IMR-90 (cell line): Measurements from ENCODE around the gene PTPRK. TPM values are rescaled to one million over a fixed set of nuclear protein-coding genes. Genes with fewer than 3 reads are reported as not detected.

ENCODE experiments used
- ATAC-seq: fragments of 200-7000 bp; cut with Tn5 transposase; 2 replicates; pipeline ENCODE4 v1.9.1; 2020; ENCODE audit warnings: low read depth, mild to moderate bottlenecking, moderate library complexity
- BruUV-seq: library from RNA; stranded (reverse); fragments of 400-500 nt; replicated peaks from 2 replicates; lab custom pipeline; 2021; lab: Mats Ljungman, UMichigan
- CTCF ChIA-PET: fragments of 300-600 bp; formaldehyde crosslinking; extraction: SDS; loops from one replicate; lab custom pipeline; 2021; ENCODE audit warnings: antibody characterized with exemption; lab: Yijun Ruan, JAX
- POLR2A ChIA-PET: fragments of 300-600 bp; sonication (Branson Sonifier 250); formaldehyde crosslinking; loops from one replicate; lab custom pipeline; 2022; ENCODE audit warnings: antibody characterized with exemption; ENCODE audit not compliant: unreplicated experiment; lab: Charles Lee
- DNase-seq: peaks from one replicate; pipeline ENCODE4 v3.0.0; 2013
- H2AFZ ChIP-seq: replicated peaks from 2 replicates; pipeline ENCODE3; 2013; ENCODE audit warnings: low read length, mild to moderate bottlenecking; ENCODE audit not compliant: poor library complexity
- H2AK5ac ChIP-seq: 2 replicates; pipeline ENCODE4 v1.6.1; 2013; ENCODE audit warnings: low read depth, low read length, inconsistent platforms
- H2AK9ac ChIP-seq: replicated peaks from 2 replicates; pipeline ENCODE3; 2013; ENCODE audit warnings: mild to moderate bottlenecking, low read depth, low read length, moderate library complexity; ENCODE audit not compliant: poor library complexity
- H2BK120ac ChIP-seq: 2 replicates; pipeline ENCODE4 v1.6.1; 2013; ENCODE audit warnings: low read depth, low read length, inconsistent platforms
- H2BK15ac ChIP-seq: 3 replicates; pipeline ENCODE4 v1.6.1; 2013; ENCODE audit warnings: low read depth, low read length, inconsistent platforms
- H2BK20ac ChIP-seq: 2 replicates; pipeline ENCODE4 v1.6.1; 2013; ENCODE audit warnings: low read depth, mild to moderate bottlenecking, inconsistent platforms, low read length, moderate library complexity
- H2BK5ac ChIP-seq: 2 replicates; pipeline ENCODE4 v1.6.1; 2013; ENCODE audit warnings: mild to moderate bottlenecking, low read depth, low read length, inconsistent platforms; ENCODE audit not compliant: poor library complexity, severe bottlenecking
- H3K14ac ChIP-seq: replicated peaks from 2 replicates; pipeline ENCODE4 v1.6.1; 2013; ENCODE audit warnings: low read depth, low read length, inconsistent platforms
- H3K18ac ChIP-seq: 2 replicates; pipeline ENCODE4 v1.6.1; 2013; ENCODE audit warnings: low read depth, low read length, control low read depth
- H3K23ac ChIP-seq: 2 replicates; pipeline ENCODE4 v1.6.1; 2013; ENCODE audit warnings: low read depth, low read length, inconsistent platforms
- H3K27ac ChIP-seq: 2 replicates; pipeline ENCODE4 v1.5.1; 2013; ENCODE audit warnings: mild to moderate bottlenecking, control low read depth, low read length; ENCODE audit not compliant: insufficient read depth
- H3K27me3 ChIP-seq: 2 replicates; pipeline ENCODE4 v1.6.1; 2013; ENCODE audit warnings: low read length; ENCODE audit not compliant: control insufficient read depth, insufficient read depth
- H3K36me3 ChIP-seq: 2 replicates; pipeline ENCODE4 v1.6.1; 2013; ENCODE audit warnings: low read length, mixed read lengths; ENCODE audit not compliant: control insufficient read depth, insufficient read depth
- H3K4ac ChIP-seq: 2 replicates; pipeline ENCODE4 v1.6.1; 2013; ENCODE audit warnings: low read depth, low read length, inconsistent platforms
- H3K4me1 ChIP-seq: 2 replicates; pipeline ENCODE4 v1.6.1; 2013; ENCODE audit warnings: low read length, mixed read lengths; ENCODE audit not compliant: control insufficient read depth, insufficient read depth
- H3K4me2 ChIP-seq: 2 replicates; pipeline ENCODE4 v1.6.1; 2013; ENCODE audit warnings: low read depth, mild to moderate bottlenecking, control low read depth, low read length, moderate library complexity
- H3K4me3 ChIP-seq: 2 replicates; pipeline ENCODE4 v1.5.1; 2013; ENCODE audit warnings: low read depth, mild to moderate bottlenecking, control low read depth, low read length, moderate library complexity; ENCODE audit not compliant: insufficient read depth
- H3K56ac ChIP-seq: 2 replicates; pipeline ENCODE4 v1.6.1; 2013; ENCODE audit warnings: low read length, inconsistent platforms; ENCODE audit not compliant: insufficient read depth; ENCODE audit errors: extremely low read depth
- H3K79me1 ChIP-seq, 2 experiments: 2 replicates each; pipeline ENCODE4 v1.6.1; 2013; ENCODE audit warnings: low read length in 2 of 2, inconsistent platforms in 1 of 2, low read depth in 1 of 2
- H3K9ac ChIP-seq: 2 replicates; pipeline ENCODE4 v1.6.1; 2013; ENCODE audit warnings: low read depth, low read length, control low read depth
- H3K9me1 ChIP-seq: 2 replicates; pipeline ENCODE4 v1.6.1; 2013; ENCODE audit warnings: low read length, inconsistent platforms; ENCODE audit not compliant: insufficient read depth
- H3K9me3 ChIP-seq: 2 replicates; pipeline ENCODE4 v1.6.1; 2013; ENCODE audit warnings: low read length; ENCODE audit not compliant: control insufficient read depth, insufficient read depth
- H4K20me1 ChIP-seq: 2 replicates; pipeline ENCODE4 v1.6.1; 2013; ENCODE audit warnings: low read length, inconsistent platforms; ENCODE audit not compliant: insufficient read depth
- H4K5ac ChIP-seq: 2 replicates; pipeline ENCODE4 v1.6.1; 2013; ENCODE audit warnings: mild to moderate bottlenecking, low read depth, low read length, control low read depth
- H4K8ac ChIP-seq, 2 experiments: 2 replicates each; pipeline ENCODE4 v1.6.1; 2013; ENCODE audit warnings: low read depth in 2 of 2, low read length in 2 of 2, control low read depth in 1 of 2, inconsistent platforms in 1 of 2
- H4K91ac ChIP-seq: 2 replicates; pipeline ENCODE4 v1.6.1; 2013; ENCODE audit warnings: low read depth, low read length, inconsistent platforms; ENCODE audit not compliant: insufficient read depth
- BHLHE40 ChIP-seq: fragments of 150-350 bp; IDR thresholded peaks from 2 replicates; pipeline ENCODE4 v1.6.1; 2016; ENCODE audit warnings: mild to moderate bottlenecking, low read depth, low read length
- CHD1 ChIP-seq: IDR thresholded peaks from 2 replicates; pipeline ENCODE4 v1.6.1; 2012; ENCODE audit warnings: low read depth, low read length, improper control_type of control experiment
- CTCF ChIP-seq: conservative IDR thresholded peaks from 2 replicates; pipeline ENCODE4 v1.5.1; 2012; ENCODE audit warnings: mild to moderate bottlenecking, low read depth, low read length, improper control_type of control experiment
- ELK1 ChIP-seq: fragments of 150-350 bp; IDR thresholded peaks from 2 replicates; pipeline ENCODE4 v1.6.1; 2016; ENCODE audit warnings: low read depth, mild to moderate bottlenecking, low read length, moderate library complexity, borderline replicate concordance
- FOS ChIP-seq: fragments of 150-350 bp; IDR thresholded peaks from 2 replicates; pipeline ENCODE4 v1.6.1; 2016; ENCODE audit warnings: low read depth, low read length
- MAFK ChIP-seq: IDR thresholded peaks from 2 replicates; pipeline ENCODE4 v1.6.1; 2012; ENCODE audit warnings: low read depth, low read length, improper control_type of control experiment
- MAZ ChIP-seq: IDR thresholded peaks from 2 replicates; pipeline ENCODE4 v1.6.1; 2012; ENCODE audit warnings: low read depth, mild to moderate bottlenecking, low read length, improper control_type of control experiment, moderate library complexity, borderline replicate concordance
- NFE2L2 ChIP-seq: fragments of 150-350 bp; IDR thresholded peaks from 2 replicates; pipeline ENCODE4 v1.6.1; 2016; ENCODE audit warnings: low read depth, mild to moderate bottlenecking, low read length
- RAD21 ChIP-seq: IDR thresholded peaks from 2 replicates; pipeline ENCODE4 v1.6.1; 2012; ENCODE audit warnings: low read length, improper control_type of control experiment
- SMC3 ChIP-seq: fragments of 150-350 bp; IDR thresholded peaks from 2 replicates; pipeline ENCODE4 v1.6.1; 2016; ENCODE audit warnings: low read depth, mild to moderate bottlenecking, antibody characterized with exemption, low read length, moderate library complexity
- USF2 ChIP-seq: fragments of 150-350 bp; IDR thresholded peaks from 2 replicates; pipeline ENCODE4 v1.6.1; 2017; ENCODE audit warnings: mild to moderate bottlenecking, antibody characterized with exemption, low read length, low read depth
- WGBS, 2 experiments: methylation state at CpG; one replicate each; pipeline versions ENCODE4 v1.1.5 to v1.1.7; 2013; ENCODE audit warnings: missing lambda C conversion rate in 2 of 2; ENCODE audit not compliant: insufficient read length in 1 of 2; ENCODE audit errors: extremely low coverage in 2 of 2; 5-methylcytosine and 5-hydroxymethylcytosine counted together
- dilution Hi-C: fragments of 300-500 bp; cut with HindIII; formaldehyde crosslinking; loops from one replicate; pipeline ENCODE4 v1.14.3; 2018; ENCODE audit warnings: low sequenced_read_pairs; ENCODE audit not compliant: unreplicated experiment
- in situ Hi-C: fragments of 300-500 bp; cut with MboI; formaldehyde crosslinking; loops from 3 replicates; pipeline ENCODE4 v1.14.3; 2019; ENCODE audit warnings: low sequenced_read_pairs, inconsistent platforms, mixed read lengths
- intact Hi-C: fragments of 100-400 bp; cut with micrococcal nuclease; formaldehyde crosslinking; loops from 2 replicates; pipeline ENCODE4 v1.10.0; 2022
- polyA plus RNA-seq, 3 experiments: library from polyadenylated mRNA; depleted of rRNA; stranded (reverse); fragments of >200 nt; gene quantifications; 2 replicates each; pipeline ENCODE4 v1.2.3, GENCODE V29; 2012; ENCODE audit warnings: low replicate concordance in 1 of 3
- total RNA-seq: library from RNA; depleted of rRNA; stranded (reverse); fragments of >200 nt; gene quantifications from 2 replicates; pipeline ENCODE4 v1.2.3, GENCODE V29; 2012

The PTPRK gene
- total and polyA plus RNA-seq, 2 of the 4 experiments (the other 2 are of a cell fraction) = 18.0 to 80.8 TPM

GRCh38 chr6:127959869-127960268 lies 560.5 kb downstream of the PTPRK start:
- no TSS peak for BruUV-seq
- 100% methylated on average over 2 of the region's 3 CpGs; no CpG with 5 or more reads in 1 of the 2 experiments for WGBS, 2 experiments

More at GRCh38 chr6:127959869-127960268, 560.5 kb downstream of the PTPRK start:
- Histone ChIP-seq H4K5ac (no peak overlapping the region), H2BK20ac (no peak overlapping the region), H2BK120ac (no peak overlapping the region), H3K4me2 (no peak overlapping the region), H4K91ac (no peak overlapping the region), H3K23ac (no peak overlapping the region), H2BK15ac (no peak overlapping the region), H3K36me3 (no peaks in the 10 kb centered on the region), H4K20me1 (no peaks in the 10 kb centered on the region), H3K27me3 (no peaks in the 10 kb centered on the region), H3K14ac (no peak overlapping the region), H3K56ac (no peak overlapping the region), H3K4me1 (no peaks in the 10 kb centered on the region), H3K79me1 (no peaks in the 10 kb centered on the region), H3K4me3 (no peak overlapping the region), H3K9ac (no peak overlapping the region), H4K8ac (no peak overlapping the region), H3K9me1 (no peaks in the 10 kb centered on the region; the same call in 1 of the 2 replicates), H3K18ac (no peak overlapping the region), H2BK5ac (no peak overlapping the region), H2AFZ (no peak overlapping the region), H2AK9ac (no peak overlapping the region), H3K9me3 (no peaks in the 10 kb centered on the region), H3K4ac (no peak overlapping the region), H3K27ac (no peak overlapping the region), H2AK5ac (no peak overlapping the region)
- dilution Hi-C loops (no loop called here), intact Hi-C loops (no loop called here), in situ Hi-C loops (no loop called here)
- ChIA-PET POLR2A (no interaction called here), CTCF (no interaction called here)
- DNase-seq (no peak), ATAC-seq (no peak)
- TF ChIP-seq USF2 (no peak), CTCF (no peak), BHLHE40 (no peak), FOS (no peak), MAFK (no peak), MAZ (no peak), NFE2L2 (no peak), RAD21 (no peak), ELK1 (no peak), SMC3 (no peak), CHD1 (no peak)
